HG03064 (cell line): Measurements from ENCODE around the gene SLC37A1.
A peak's percentile ranks its signal among the peaks of the same experiment; 100 is the strongest.

Experiments
- ATAC-seq: cut with Tn5 transposase; IDR thresholded peaks from one replicate; pipeline ENCODE4 v1.9.1; 2021; ENCODE audit warnings: low read depth; ENCODE audit not compliant: unreplicated experiment

Gene SLC37A1

GRCh38 chr21:42476388-42477331 is 37.0 kb upstream of the SLC37A1 start:
- no peak for ATAC-seq

DNA sequence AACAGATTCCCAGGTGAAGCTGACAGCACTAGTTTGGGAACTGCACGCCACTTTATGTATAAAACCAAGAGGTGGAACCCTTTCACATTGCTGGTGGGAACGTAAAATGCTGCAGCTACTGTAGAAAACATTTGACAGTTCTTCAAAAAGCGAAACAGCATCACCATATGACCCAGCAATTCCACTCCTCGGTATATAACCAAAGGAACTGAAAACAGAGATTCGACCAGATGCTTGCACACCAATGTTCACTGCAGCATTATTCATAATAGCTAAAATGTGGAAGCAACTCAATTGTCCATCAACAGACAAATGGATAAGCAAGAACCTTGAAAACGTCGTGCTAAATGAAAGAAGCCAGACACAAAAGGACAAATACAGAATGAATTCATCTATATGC is 35.1 kb upstream of the SLC37A1 start:
- no peak for ATAC-seq

- no peak for ATAC-seq
Measured at GRCh38 chr21:42479582-42479981, 34.1 kb upstream of the SLC37A1 start.

- ATAC-seq: no peak
Measured at GRCh38 chr21:42480736-42481135, 32.9 kb upstream of the SLC37A1 start.

DNA sequence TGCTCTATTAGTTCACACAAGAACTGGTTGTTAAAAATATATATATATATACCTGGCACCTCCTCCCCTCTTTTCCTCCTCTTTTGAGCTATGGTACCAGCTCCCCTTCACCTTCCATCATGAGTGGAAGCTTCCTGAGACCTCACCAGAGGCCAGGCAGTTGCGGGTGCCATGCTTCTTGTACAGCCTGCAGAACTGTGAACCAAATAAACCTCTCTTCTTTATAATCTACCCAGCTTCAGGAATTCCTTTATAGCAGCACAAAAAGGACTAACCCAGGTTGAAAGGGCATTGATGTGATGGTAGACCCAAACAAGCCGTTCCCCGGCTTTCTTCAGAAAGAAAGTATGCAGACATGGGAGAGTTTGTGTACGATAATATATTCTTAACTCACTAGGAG is 32.5 kb upstream of the SLC37A1 start:
- no peak for ATAC-seq

GRCh38 chr21:42484966-42485365 is 28.7 kb upstream of the SLC37A1 start:
- ATAC-seq: no peak

- ATAC-seq: no peak
Measured at GRCh38 chr21:42486072-42486471, 27.6 kb upstream of the SLC37A1 start.

GRCh38 chr21:42486531-42486930 is 27.1 kb upstream of the SLC37A1 start:
- no peak for ATAC-seq

GRCh38 chr21:42489006-42489563 is 24.6 kb upstream of the SLC37A1 start:
- ATAC-seq: no peak

- no peak for ATAC-seq
Measured at GRCh38 chr21:42489991-42490390, 23.7 kb upstream of the SLC37A1 start.

DNA sequence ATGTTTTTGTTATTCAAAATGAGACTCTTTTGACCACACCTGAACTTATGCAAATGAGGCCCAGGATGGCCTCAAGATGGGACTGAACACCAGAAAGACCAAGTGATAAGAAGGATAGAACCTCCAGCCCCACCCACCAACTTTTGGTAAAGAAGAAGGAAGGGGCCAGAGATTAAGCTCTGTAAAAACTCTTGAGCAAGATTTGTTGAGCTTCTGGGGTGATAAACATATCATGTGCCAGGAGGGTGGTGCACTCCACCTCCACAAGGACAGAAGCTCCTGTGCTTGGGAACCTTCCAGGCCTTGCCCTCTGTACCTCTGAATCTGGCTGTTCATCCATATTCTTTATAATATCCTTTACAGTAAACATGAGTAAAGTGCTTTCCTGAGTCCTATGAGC is 22.9 kb upstream of the SLC37A1 start:
- no peak for ATAC-seq

DNA sequence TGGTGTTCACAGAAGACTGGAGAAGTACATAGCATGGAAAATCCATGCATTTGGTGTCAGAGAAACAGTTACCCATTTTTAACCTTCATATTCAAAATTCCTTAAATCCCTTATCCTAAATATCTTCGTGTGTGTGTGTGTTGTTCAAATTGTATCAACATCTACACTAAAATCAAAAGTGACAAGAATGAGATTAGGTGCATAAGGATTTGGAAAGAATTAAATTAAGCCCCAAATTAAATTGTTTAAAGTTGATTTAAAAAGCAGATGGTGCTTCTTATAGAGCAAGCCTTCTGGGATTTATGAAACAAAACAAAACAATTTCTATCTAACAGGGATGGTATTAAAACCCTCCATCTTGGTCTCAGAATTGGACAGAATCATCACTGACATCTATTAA is 22.3 kb upstream of the SLC37A1 start:
- ATAC-seq: no peak

GRCh38 chr21:42492201-42492600 is 21.5 kb upstream of the SLC37A1 start:
- no peak for ATAC-seq

DNA sequence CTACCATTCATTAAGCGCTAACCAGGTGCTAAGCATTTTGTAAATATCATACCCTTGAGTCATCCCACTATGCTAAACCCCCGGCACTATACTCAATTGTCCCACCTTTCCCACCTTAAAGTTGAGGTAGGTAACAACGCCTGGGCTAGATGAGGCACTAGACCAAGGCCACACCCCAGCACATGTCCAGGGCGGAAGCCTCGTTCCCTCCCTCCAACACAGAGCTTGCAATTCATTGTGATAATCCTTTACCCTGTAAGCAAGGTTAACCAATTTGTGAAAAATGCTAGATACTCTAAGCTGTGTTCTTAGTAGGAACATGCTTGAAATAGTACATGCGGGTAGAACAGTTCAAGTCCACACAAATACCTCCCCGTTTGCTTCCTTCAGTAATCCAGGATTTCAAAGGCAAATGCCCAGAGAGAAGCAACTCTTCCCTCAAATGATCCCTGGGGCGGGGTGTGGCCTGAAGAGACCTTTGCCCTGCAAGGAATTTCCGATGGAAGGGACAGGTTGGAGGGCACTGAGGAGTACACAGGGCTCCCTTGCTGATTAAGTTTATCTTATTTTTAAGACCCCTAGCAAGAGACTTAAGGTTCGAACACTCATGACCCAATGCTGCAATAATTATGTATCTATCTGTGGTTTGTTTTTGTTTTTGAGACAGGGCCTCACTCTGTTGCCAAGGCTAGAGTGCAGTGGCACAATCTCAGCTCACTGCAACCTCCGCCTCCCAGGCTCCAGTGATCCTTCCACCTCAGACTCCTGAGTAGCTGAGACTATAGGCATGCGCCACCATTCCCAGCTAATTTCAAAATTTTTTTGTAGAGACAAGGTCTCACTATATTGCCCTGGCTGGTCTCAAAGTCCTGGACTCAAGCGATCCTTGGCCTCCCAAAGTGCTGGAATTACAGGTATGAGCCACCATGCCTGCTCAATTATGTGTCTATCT is 20.3 kb upstream of the SLC37A1 start:
- no peak for ATAC-seq

- ATAC-seq: no peak
Measured at GRCh38 chr21:42495027-42495426, 18.6 kb upstream of the SLC37A1 start.

DNA sequence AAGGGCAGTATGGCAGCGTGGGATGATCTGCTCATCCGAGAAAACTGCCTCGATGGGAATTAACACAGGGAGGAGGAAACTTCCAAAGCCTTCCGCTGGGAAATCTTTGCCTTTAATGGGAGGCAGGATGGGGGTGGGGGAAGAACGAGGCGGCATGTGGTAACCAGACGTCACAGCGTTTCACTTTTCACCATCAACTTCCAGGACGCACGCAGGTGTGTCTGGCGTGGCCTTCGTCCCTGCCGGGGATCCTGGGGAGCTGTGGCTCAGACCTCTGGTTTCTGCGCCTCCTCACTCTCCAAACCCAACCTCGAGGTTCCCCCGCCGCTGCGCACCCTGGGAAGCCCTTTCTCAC is 17.9 kb upstream of the SLC37A1 start:
- peak; percentile 9 for ATAC-seq

DNA sequence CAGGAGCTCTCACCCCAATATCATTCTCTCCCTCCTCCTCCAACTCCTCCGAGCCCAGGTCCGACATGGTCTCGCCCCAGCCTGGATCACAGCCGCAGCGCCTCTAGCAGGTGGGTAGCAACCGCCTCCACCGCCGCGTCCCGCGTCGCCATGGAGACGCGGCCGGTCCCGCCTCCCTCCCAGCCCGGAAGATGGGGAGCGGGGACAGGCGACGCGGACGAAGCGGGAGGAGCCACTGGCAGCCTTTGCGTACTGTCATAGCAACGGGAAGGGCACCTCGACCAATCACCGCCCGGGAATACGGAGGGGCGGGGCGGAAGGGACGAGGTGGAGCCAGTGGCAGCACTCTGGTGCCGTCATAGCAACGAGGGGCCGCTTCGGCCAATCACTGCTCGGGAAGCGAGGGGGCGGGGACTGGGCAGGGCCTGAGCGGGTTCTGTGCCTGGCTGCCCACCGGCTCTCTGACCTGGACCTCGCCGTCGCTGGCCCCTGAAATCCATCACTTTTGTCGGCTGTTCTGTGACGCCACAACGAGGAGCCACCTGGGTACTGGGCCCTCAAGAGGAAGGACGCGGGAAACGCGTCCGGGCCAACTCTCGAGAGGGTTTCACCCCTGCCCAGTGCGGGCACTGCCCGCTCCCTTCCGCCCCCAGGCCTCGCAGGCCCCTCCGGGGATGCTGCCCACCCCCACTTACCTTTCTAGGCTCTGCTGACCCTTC is 17.4 kb upstream of the SLC37A1 start, which contains the start of gene RSPH1:
Gene RSPH1 (minus strand): TSS at position 105 of the 719 bp plus-strand sequence. CDS start 38 bp downstream, at position 67.
- ATAC-seq: peak; percentile 94

- no peak for ATAC-seq
Measured at GRCh38 chr21:42496839-42497202, 16.8 kb upstream of the SLC37A1 start.

DNA sequence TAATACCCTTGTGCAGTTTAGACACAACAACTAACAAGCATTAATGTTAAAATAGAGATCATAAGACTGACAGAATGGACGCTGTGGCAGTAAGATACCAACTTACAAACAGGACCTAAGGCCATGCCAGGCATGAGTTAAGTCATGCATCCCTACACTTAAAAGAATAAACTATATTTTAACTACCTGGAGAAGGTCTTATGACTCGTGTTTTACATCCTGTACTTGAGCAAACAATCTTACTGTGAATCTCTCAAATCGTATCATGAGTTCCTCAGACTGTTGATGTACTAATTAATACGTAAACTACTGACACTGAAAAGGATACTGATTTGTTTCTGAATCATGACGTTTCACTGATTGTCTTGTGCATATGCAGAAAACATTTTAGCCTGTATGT is 15.6 kb upstream of the SLC37A1 start:
- no peak for ATAC-seq

GRCh38 chr21:42499444-42500112 is 14.1 kb upstream of the SLC37A1 start:
- no peak for ATAC-seq
